Vagina (tissue), 2 donors: ENCODE results near the gene ZNF680.

Experiments used
- CTCF ChIP-seq, 3 experiments: fragments of 450-650 bp in 2 of 3; fragments of 200-600 bp in 1 of 3; sonication (generic) in 1 of 3; IDR thresholded peaks; one replicate each; pipeline ENCODE4 v1.5.1; 2017 to 2019; ENCODE audit warnings: antibody characterized with exemption in 3 of 3, mild to moderate bottlenecking in 2 of 3, moderate library complexity in 2 of 3
- POLR2A ChIP-seq, 2 donors: fragments of 450-650 bp; IDR thresholded peaks; one replicate each; pipeline ENCODE4 v1.6.1; 2017; ENCODE audit warnings: antibody characterized with exemption in 2 of 2, mild to moderate bottlenecking in 2 of 2, moderate library complexity in 2 of 2

- TF ChIP-seq POLR2A (IDR thresholded peaks at IDR 0.05) (no peak), CTCF (IDR thresholded peaks at IDR 0.05) (no peak)
Observed at GRCh38 chr7:64516451-64516850, 46.4 kb downstream of the ZNF680 start.
